Measurements from ENCODE around the gene KIF25. TPM values are rescaled to one million over a fixed set of nuclear protein-coding genes. Genes with fewer than 3 reads are reported as not detected.

KIF25 gene
- total RNA-seq, 4 donors from 2014 or later = 0.16 TPM; not detected in 3

DNA sequence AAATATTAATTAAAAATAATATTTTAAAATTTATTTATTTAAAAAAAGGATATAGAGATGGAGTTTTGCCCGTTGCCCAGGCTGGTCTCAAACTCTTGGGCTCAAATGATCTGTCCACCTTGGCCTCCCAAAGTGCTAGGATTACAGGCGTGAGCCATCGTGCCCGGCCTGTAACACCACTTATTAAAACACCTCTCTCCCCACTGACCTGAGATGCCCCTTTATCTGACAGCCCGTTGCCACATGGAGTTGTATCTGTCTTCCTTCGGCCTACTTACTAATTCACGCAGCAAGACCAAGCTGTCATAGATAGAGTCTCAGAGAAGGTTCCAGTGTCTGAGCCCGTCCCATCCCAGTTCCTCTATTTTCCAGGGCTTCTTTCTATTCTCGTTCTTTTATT lies 30.7 kb downstream of the KIF25 start:
- Histone ChIP-seq H3K27ac (no peak overlapping the region), H3K4me1 (no peaks in the 10 kb centered on the region), H3K27me3 (peaks cover 13% of the 10 kb centered on the region), H3K36me3 (no peaks in the 10 kb centered on the region), H3K4me3 (no peak overlapping the region), H3K9me3 (no peaks in the 10 kb centered on the region)
- WGBS, 2 donors (ENCODE audit: low coverage in 1 of 2) = 91 to 99% methylated on average over 9 of the region's 9 CpGs
- TF ChIP-seq, protein P1, sequence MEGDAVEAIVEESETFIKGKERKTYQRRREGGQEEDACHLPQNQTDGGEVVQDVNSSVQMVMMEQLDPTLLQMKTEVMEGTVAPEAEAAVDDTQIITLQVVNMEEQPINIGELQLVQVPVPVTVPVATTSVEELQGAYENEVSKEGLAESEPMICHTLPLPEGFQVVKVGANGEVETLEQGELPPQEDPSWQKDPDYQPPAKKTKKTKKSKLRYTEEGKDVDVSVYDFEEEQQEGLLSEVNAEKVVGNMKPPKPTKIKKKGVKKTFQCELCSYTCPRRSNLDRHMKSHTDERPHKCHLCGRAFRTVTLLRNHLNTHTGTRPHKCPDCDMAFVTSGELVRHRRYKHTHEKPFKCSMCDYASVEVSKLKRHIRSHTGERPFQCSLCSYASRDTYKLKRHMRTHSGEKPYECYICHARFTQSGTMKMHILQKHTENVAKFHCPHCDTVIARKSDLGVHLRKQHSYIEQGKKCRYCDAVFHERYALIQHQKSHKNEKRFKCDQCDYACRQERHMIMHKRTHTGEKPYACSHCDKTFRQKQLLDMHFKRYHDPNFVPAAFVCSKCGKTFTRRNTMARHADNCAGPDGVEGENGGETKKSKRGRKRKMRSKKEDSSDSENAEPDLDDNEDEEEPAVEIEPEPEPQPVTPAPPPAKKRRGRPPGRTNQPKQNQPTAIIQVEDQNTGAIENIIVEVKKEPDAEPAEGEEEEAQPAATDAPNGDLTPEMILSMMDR (IDR thresholded peaks at IDR 0.05) = no peak
- TF ChIP-seq POLR2AphosphoS5 (IDR thresholded peaks at IDR 0.05) (no peak), POLR2A (IDR thresholded peaks at IDR 0.05) (no peak), EP300 (IDR thresholded peaks at IDR 0.05) (no peak)
- ATAC-seq = no peak

DNA sequence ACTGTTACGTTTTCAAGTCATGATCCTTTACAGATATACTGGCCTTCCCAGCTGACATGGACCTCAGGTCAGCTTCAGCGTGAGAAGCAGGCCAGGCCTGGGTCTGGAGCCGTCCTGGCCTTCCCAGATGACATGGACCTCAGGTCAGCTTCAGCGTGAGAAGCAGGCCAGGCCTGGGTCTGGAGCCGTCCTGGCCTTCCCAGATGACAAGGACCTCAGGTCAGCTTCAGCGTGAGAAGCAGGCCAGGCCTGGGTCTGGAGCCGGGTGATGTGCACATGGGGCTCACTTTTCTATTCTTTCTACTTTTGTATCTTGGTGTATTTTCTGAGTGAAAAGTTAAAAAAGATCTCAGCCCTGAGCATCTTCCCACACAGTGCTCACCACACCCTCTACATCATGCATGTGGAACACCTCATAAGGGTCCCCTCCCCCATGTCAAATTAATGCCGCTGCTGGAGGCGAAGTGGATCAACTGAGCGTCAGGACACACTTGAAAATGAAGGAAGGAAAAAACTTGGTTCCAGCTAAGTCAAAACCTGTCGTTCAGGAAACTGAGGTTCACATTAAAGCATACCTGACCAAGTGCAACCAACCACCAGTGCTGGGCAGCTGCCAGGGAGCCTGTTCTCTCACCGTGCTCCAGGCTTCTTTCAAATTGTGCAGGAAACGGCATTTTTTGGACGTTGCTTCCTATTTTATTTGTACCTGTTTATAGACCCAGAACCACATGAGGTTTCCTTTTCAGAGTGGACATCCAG lies 32.2 kb downstream of the KIF25 start:
- ATAC-seq = no peak
- no peak overlapping the region for H3K4me3 ChIP-seq
- peaks cover 13% of the 10 kb centered on the region for H3K27me3 ChIP-seq
- TF ChIP-seq EP300 (IDR thresholded peaks at IDR 0.05) (no peak), POLR2A (IDR thresholded peaks at IDR 0.05) (no peak), POLR2AphosphoS5 (IDR thresholded peaks at IDR 0.05) (no peak)
- TF ChIP-seq, protein P1 (IDR thresholded peaks at IDR 0.05) = no peak
- no peaks in the 10 kb centered on the region for H3K36me3 ChIP-seq
- 55 to 82% methylated on average over 8 of the region's 14 CpGs for WGBS, 2 donors (ENCODE audit: low coverage in 1 of 2)
- no peaks in the 10 kb centered on the region for H3K9me3 ChIP-seq
- no peaks in the 10 kb centered on the region for H3K4me1 ChIP-seq
- H3K27ac ChIP-seq = no peak overlapping the region

DNA sequence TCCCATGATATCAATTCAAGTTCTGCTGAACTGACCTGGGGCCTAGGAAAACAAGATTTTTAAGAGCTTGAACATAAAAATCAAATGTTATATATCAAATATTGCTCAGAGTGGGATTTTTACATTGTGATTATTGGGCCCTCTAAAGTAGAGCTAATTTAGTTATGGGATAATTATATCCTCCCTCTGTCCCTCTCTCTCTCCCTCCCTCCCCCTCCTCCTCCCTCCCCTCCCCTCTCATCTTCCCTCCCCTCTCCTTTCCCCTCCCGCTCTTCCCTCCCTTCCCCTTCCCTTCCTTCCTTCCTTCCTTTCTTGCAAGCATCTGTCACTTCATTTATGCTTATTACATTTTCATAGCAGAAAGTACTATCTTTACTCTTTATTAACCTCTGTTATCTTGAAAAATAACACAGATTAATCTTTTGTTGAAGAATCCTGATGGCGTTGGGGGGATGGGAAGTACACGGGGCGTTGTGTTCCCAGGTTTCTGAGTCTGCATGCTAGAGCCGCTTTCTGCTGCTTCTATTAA lies 32.8 kb downstream of the KIF25 start:
- no peak for ATAC-seq
- Histone ChIP-seq H3K9me3 (no peaks in the 10 kb centered on the region), H3K4me3 (no peak overlapping the region), H3K4me1 (no peaks in the 10 kb centered on the region), H3K36me3 (no peaks in the 10 kb centered on the region), H3K27me3 (peaks cover 9% of the 10 kb centered on the region), H3K27ac (no peak overlapping the region)
- WGBS, 2 donors (ENCODE audit: low coverage in 1 of 2) = 42 to 46% methylated on average over 4 of the region's 5 CpGs
- TF ChIP-seq EP300 (IDR thresholded peaks at IDR 0.05) (no peak), POLR2AphosphoS5 (IDR thresholded peaks at IDR 0.05) (no peak), POLR2A (IDR thresholded peaks at IDR 0.05) (no peak)
- TF ChIP-seq, protein P1 (IDR thresholded peaks at IDR 0.05) = no peak

DNA sequence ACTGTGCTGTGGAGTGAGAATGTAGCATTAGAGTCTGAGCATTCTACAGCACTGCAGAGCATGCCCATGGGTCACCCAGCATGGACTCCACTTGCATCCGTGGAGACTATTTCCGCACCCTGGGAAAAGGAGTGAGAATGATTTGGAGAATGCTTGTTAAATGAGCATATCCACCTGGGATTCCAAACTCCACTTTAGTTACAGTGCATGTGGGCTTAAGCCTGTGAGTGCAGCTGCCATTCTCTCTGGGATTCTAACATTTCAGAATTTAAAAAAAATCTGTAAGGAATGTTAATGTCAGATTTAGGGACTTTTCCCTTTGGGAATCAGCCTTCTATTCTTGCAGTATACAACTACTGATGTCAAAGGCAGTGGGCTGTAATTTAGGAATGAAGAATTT lies 33.4 kb downstream of the KIF25 start:
- no peak for ATAC-seq
- no peak overlapping the region for H3K4me3 ChIP-seq
- H3K36me3 ChIP-seq = no peaks in the 10 kb centered on the region
- 57 to 100% methylated on average over 1 to 2 of the region's 2 CpGs for WGBS, 2 donors (ENCODE audit: low coverage in 1 of 2)
- peaks cover 0 to 6% (median 0%) of the 10 kb centered on the region in 3 donors for H3K4me1 ChIP-seq
- H3K27me3 ChIP-seq = peaks cover 3% of the 10 kb centered on the region
- no peaks in the 10 kb centered on the region for H3K9me3 ChIP-seq
- TF ChIP-seq POLR2AphosphoS5 (IDR thresholded peaks at IDR 0.05) (no peak), POLR2A (IDR thresholded peaks at IDR 0.05) (no peak), EP300 (IDR thresholded peaks at IDR 0.05) (no peak)
- TF ChIP-seq, protein P1 (IDR thresholded peaks at IDR 0.05) = no peak
- no peak overlapping the region for H3K27ac ChIP-seq
